GM21360 (cell line): ENCODE data around the gene CD38.

ENCODE experiments used
- ATAC-seq: cut with Tn5 transposase; IDR thresholded peaks from one replicate; pipeline ENCODE4 v1.9.1; 2021; ENCODE audit warnings: mild to moderate bottlenecking, moderate library complexity; ENCODE audit not compliant: unreplicated experiment

The CD38 gene

DNA sequence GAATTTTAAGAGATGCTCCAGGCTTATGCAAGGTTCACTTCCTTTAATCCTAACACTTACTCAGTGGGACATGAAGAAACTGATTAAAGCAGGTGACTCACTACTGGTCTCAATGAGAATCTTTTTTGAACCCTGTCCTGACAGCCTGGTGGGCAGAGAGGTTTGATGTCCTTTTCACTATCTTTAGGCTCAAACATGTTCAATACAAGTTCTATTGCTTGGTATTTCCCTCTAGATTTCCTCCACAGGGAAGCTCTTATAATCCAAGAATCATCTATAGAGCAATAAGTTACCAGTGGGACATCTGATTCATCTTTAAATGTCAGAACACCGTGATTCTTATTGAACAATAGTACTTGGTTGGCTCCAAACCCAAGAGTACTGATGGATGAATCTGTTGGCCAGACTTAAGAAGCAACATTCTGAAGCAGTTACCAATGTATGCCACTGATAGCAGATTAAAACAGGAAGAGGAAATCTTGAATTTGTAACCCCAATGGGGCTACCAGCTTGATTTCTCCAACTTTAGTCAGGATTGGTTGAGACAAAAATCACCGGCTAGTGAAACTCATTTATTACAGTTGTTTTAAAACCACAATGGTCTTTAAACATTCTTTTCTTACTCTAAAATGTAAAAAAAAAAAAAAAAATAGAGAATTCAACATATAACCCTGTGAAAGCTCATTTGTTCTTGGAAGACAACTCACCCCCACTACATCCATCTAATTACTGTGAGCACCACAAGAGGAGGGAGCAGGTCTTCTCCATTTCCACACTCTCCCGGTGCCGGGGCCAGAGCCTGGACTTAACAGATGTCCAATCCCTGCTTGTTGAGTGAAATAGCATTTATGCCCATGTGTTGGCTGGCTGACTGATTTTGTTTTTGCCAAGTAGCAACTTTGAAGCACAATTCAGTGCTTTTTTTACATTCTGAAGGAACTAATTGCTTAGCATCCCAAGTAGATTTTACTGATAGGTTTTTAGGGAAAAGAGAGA, 117.1 kb downstream of the CD38 start:
- ATAC-seq: no peak

- ATAC-seq: no peak
These were observed 119.4 kb downstream of the CD38 start for GRCh38 chr4:15897577-15897976.

GRCh38 chr4:15898902-15899301, 120.8 kb downstream of the CD38 start:
- ATAC-seq: no peak

DNA sequence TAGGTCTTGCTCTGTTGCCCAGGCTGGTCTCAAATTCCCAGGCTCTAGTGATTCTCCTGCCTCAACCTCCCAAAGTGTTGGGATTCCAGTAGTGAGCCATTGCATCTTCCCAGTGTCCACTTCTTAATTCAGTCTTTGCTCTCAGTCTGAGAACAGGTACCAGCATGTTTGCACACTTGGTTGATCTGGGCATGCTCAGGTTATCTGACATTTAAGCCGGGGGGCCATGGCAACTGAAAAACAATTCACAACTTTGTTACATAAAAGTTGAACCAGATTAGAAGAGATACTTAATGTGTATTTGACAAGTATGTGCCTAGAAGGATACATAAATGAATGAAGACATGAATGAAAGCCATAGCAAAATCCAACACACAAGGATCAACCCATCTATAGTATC, 121.4 kb downstream of the CD38 start:
- ATAC-seq: no peak

DNA sequence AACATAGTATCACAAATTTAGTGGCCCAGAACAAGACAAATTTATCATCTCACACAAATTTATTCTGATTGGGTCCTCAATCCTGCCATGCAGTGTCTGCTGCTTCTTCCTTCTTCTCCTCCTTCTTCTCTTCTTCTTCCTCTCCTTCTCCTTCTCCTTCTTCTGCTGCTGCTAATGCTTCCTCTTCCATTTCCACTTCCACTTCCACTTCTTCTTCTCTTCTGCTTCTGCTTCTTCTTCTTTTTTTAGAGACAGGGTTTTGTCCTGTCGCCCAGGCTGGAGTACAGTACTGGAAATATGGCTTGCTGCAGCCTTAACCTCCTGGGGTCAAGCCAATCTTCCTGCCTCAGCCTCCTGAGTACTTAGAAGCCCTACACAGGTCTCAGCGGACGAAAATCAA, 122.9 kb downstream of the CD38 start:
- ATAC-seq: no peak

DNA sequence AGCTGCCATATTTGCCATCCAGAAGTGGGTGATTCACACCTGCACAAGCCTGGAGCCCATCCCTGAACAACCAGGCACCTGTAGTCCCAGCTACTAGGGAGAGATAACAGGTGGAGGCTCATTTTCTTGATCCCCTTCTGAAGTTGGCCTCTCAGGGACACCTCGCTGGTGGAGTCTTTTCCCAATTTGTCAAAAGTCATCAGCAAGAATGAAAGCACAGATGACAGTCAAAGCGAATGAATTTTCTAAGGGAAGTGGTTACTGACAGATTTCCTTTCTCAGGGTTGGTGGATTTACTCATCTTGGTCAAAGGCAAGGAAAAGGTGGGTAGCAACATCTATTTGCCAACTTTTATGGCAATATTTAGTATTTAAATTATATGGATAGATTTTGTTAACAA, 123.9 kb downstream of the CD38 start:
- ATAC-seq: no peak

GRCh38 chr4:15902746-15903145, 124.6 kb downstream of the CD38 start:
- ATAC-seq: no peak
